HCT116 (cell line): ENCODE data around the gene RBM47. TPM values are rescaled to one million over a fixed set of nuclear protein-coding genes. Genes with fewer than 3 reads are reported as not detected.
A peak's percentile ranks its signal among the peaks of the same experiment; 100 is the strongest.

Experiments used
- ATAC-seq: fragments of 200-7000 bp; cut with Tn5 transposase; 2 replicates; pipeline ENCODE4 v1.9.1; 2020; ENCODE audit warnings: mild to moderate bottlenecking, moderate library complexity
- BruUV-seq: library from RNA; stranded (reverse); fragments of 400-500 nt; replicated peaks from 2 replicates; lab custom pipeline; 2021; lab: Mats Ljungman, UMichigan
- CTCF ChIA-PET: fragments of 300-600 bp; sonication (Branson Sonifier 250); formaldehyde crosslinking; loops from one replicate; lab custom pipeline; 2021; ENCODE audit warnings: antibody characterized with exemption; lab: Charles Lee
- POLR2A ChIA-PET: fragments of 300-600, 350-600 bp; sonication (Branson Sonifier 250); formaldehyde crosslinking; loops from one replicate; lab custom pipeline; 2021; ENCODE audit warnings: antibody characterized with exemption; lab: Charles Lee
- RAD21 ChIA-PET, 2 experiments: fragments of 300-600 bp; sonication (Branson Sonifier 250); formaldehyde crosslinking; loops; one replicate each; lab custom pipeline; 2023; ENCODE audit warnings: low total read pairs in 2 of 2; ENCODE audit not compliant: uncharacterized antibody in 2 of 2, unreplicated experiment in 2 of 2, low non-redundant PET in 1 of 2; lab: Charles Lee
- DNase-seq: peaks from one replicate; pipeline ENCODE4 v3.0.0-alpha.2; 2010; ENCODE audit warnings: low read depth, low spot score
- H2AFZ ChIP-seq: fragments of 200-600 bp; shearing (Covaris generic), sonication (generic); 2 replicates; pipeline ENCODE4 v1.6.1; 2017; ENCODE audit warnings: low read depth, mixed run types, mixed read lengths, antibody characterized with exemption, low read length; ENCODE audit not compliant: poor library complexity, severe bottlenecking
- H3K27ac ChIP-seq: 2 replicates; pipeline ENCODE4 v1.5.1; 2012; ENCODE audit warnings: low read depth, low read length
- H3K27me3 ChIP-seq: fragments of 200-600 bp; sonication (generic); 2 replicates; pipeline ENCODE4 v1.6.1; 2016; ENCODE audit warnings: mixed run types, low read length, mixed read lengths; ENCODE audit not compliant: insufficient read depth
- H3K36me3 ChIP-seq, 2 experiments: fragments of 200-500 bp in 1 of 2; fragments of 200-600 bp in 1 of 2; sonication (Bioruptor generic) in 1 of 2; sonication (generic) in 1 of 2; 2 replicates each; pipeline versions ENCODE4 v1.5.1 to v1.6.1; 2014 to 2016; ENCODE audit warnings: low read length in 2 of 2, inconsistent platforms in 1 of 2, mixed read lengths in 1 of 2, mixed run types in 1 of 2; ENCODE audit not compliant: insufficient read depth in 2 of 2, control insufficient read depth in 1 of 2
- H3K4me1 ChIP-seq, 2 experiments: fragments of 200-600 bp in 1 of 2; sonication (generic) in 1 of 2; 2 replicates each; pipeline versions ENCODE4 v1.5.1 to v1.6.1; 2012 to 2017; ENCODE audit warnings: low read length in 2 of 2, inconsistent platforms in 1 of 2, mild to moderate bottlenecking in 1 of 2, mixed read lengths in 1 of 2, mixed run types in 1 of 2, moderate library complexity in 1 of 2; ENCODE audit not compliant: insufficient read depth in 2 of 2, control insufficient read depth in 1 of 2
- H3K4me2 ChIP-seq: fragments of 200-600 bp; sonication (generic); 2 replicates; pipeline ENCODE4 v1.6.1; 2017; ENCODE audit warnings: mixed run types, low read length, mixed read lengths
- H3K4me3 ChIP-seq, 2 experiments: fragments of 200-600 bp in 1 of 2; sonication (generic) in 1 of 2; replicated peaks in 1 of 2; 2 replicates each; pipeline ENCODE4 v1.5.1; 2011 to 2016; ENCODE audit warnings: low read length in 2 of 2, control low read depth in 1 of 2, low read depth in 1 of 2, mild to moderate bottlenecking in 1 of 2, mixed read lengths in 1 of 2, mixed run types in 1 of 2
- H3K79me2 ChIP-seq: fragments of 200-600 bp; sonication (generic); 2 replicates; pipeline ENCODE4 v1.6.1; 2017; ENCODE audit warnings: mild to moderate bottlenecking, mixed run types, low read length, moderate library complexity, mixed read lengths; ENCODE audit not compliant: insufficient read depth
- H3K9ac ChIP-seq: fragments of 200-600 bp; sonication (generic); 2 replicates; pipeline ENCODE4 v1.6.1; 2016; ENCODE audit warnings: low read length, mixed read lengths
- H3K9me2 ChIP-seq: fragments of 200-600 bp; sonication (generic), shearing (Covaris generic); 2 replicates; pipeline ENCODE4 v1.6.1; 2017; ENCODE audit warnings: mixed run types, mild to moderate bottlenecking, moderate library complexity; ENCODE audit not compliant: insufficient read depth
- H3K9me3 ChIP-seq, 2 experiments: fragments of 200-500 bp in 1 of 2; fragments of 200-600 bp in 1 of 2; sonication (Bioruptor generic) in 1 of 2; sonication (generic) in 1 of 2; 2 replicates each; pipeline ENCODE4 v1.6.1; 2014 to 2017; ENCODE audit warnings: low read length in 2 of 2, mixed read lengths in 2 of 2, inconsistent platforms in 1 of 2, low read depth in 1 of 2, mild to moderate bottlenecking in 1 of 2, mixed run types in 1 of 2, moderate library complexity in 1 of 2; ENCODE audit not compliant: control insufficient read depth in 1 of 2, insufficient read depth in 1 of 2
- H4K20me1 ChIP-seq: fragments of 200-600 bp; sonication (generic), shearing (Covaris generic); 2 replicates; pipeline ENCODE4 v1.6.1; 2017; ENCODE audit warnings: mixed run types, mild to moderate bottlenecking, moderate library complexity; ENCODE audit not compliant: insufficient read depth
- EGR1 ChIP-seq: IDR thresholded peaks from 2 replicates; pipeline ENCODE4 v1.6.1; 2012; ENCODE audit warnings: low read depth
- EZH2 ChIP-seq: fragments of 200-600 bp; sonication (generic); IDR thresholded peaks from 2 replicates; pipeline ENCODE4 v1.6.1; 2017; ENCODE audit warnings: antibody characterized with exemption, mixed run types
- FOSL1 ChIP-seq: IDR thresholded peaks from 2 replicates; pipeline ENCODE4 v1.6.1; 2012; ENCODE audit warnings: low read depth
- MAX ChIP-seq: IDR thresholded peaks from 2 replicates; pipeline ENCODE4 v1.6.1; 2012
- SIN3A ChIP-seq: IDR thresholded peaks from 2 replicates; pipeline ENCODE4 v1.6.1; 2012; ENCODE audit warnings: low read depth
- ZBTB33 ChIP-seq: IDR thresholded peaks from 2 replicates; pipeline ENCODE4 v1.6.1; 2011; ENCODE audit warnings: mild to moderate bottlenecking, low read length, moderate library complexity; ENCODE audit not compliant: insufficient replicate concordance; ENCODE audit errors: extremely low read depth
- intact Hi-C: fragments of 100-400 bp; cut with micrococcal nuclease; formaldehyde crosslinking; loops from 2 replicates; pipeline ENCODE4 v1.10.0; 2022
- total RNA-seq: library from RNA; stranded (reverse); gene quantifications from one replicate; pipeline ENCODE4 v1.2.1, GENCODE V29; 2021; ENCODE audit not compliant: unreplicated experiment

The RBM47 gene
- total RNA-seq, 1 experiment from 2014 or later = 22.2 TPM

GRCh38 chr4:40672528-40673522 is 43.2 kb upstream of the RBM47 start (continued):
- TF ChIP-seq ZBTB33 (no peak), MAX (peak; percentile 22; the same call in 1 of the 2 replicates), EGR1 (no peak), FOSL1 (peak; percentile 75), SIN3A (no peak), EZH2 (no peak)

GRCh38 chr4:40669504-40669903 is 39.8 kb upstream of the RBM47 start:
- no peaks in the 10 kb centered on the region for H3K79me2 ChIP-seq
- H3K4me2 ChIP-seq = no peak overlapping the region
- H3K9me3 ChIP-seq = no peaks in the 10 kb centered on the region
- ATAC-seq (no peak), DNase-seq (no peak)
- no peak overlapping the region for H3K9ac ChIP-seq
- H3K27ac ChIP-seq = no peak overlapping the region
- ChIA-PET CTCF (no interaction called here), POLR2A (no interaction called here), RAD21 (interaction anchor here in 1 of 2 experiments (0.7 kb wide), 1 partner anchor 223 kb away, joined by 3 read pairs; no protein-coding TSS in a partner anchor)
- no peaks in the 10 kb centered on the region for H3K27me3 ChIP-seq
- BruUV-seq = no TSS peak
- no peaks in the 10 kb centered on the region for H3K9me2 ChIP-seq
- H3K4me3 ChIP-seq = no peak overlapping the region
- H4K20me1 ChIP-seq = no peaks in the 10 kb centered on the region
- no peak overlapping the region for H2AFZ ChIP-seq
- H3K4me1 ChIP-seq = peaks cover 12 to 25% of the 10 kb centered on the region in 2 experiments; a peak in 3 of 4 replicates
- intact Hi-C loops = no loop called here
- no peaks in the 10 kb centered on the region for H3K36me3 ChIP-seq
- TF ChIP-seq EGR1 (no peak), MAX (no peak), SIN3A (no peak)
